Esophagus squamous epithelium (tissue), 5 donors: ENCODE measurements around the gene CCDC71L. TPM values are rescaled to one million over a fixed set of nuclear protein-coding genes. Genes with fewer than 3 reads are reported as not detected.

Source experiments
- DNase-seq: peaks from one replicate; lab custom pipeline; 2025; lab: John Stamatoyannopoulos, UW
- H3K27ac ChIP-seq, 4 donors: fragments of 200-600 bp; sonication (generic); one replicate each; pipeline ENCODE4 v1.5.1; 2016 to 2019; ENCODE audit warnings: mild to moderate bottlenecking in 1 of 4
- H3K27me3 ChIP-seq, 4 donors: fragments of 200-600 bp; sonication (generic); 1 replicate in 3 of 4; 2 replicates in 1 of 4; pipeline versions ENCODE4 v1.5.1 to v1.6.0; 2017 to 2021; ENCODE audit warnings: antibody characterized with exemption in 1 of 4
- H3K36me3 ChIP-seq, 3 donors: fragments of 200-600 bp; sonication (generic); one replicate each; pipeline ENCODE4 v1.5.1; 2016 to 2019
- H3K4me1 ChIP-seq, 3 donors: fragments of 200-600 bp; sonication (generic); one replicate each; pipeline ENCODE4 v1.5.1; 2017 to 2019
- H3K4me3 ChIP-seq, 4 donors: fragments of 200-600 bp; sonication (generic); 1 replicate in 3 of 4; 2 replicates in 1 of 4; pipeline ENCODE4 v1.5.1; 2016 to 2019; ENCODE audit warnings: mild to moderate bottlenecking in 2 of 4, moderate library complexity in 1 of 4
- H3K9me3 ChIP-seq, 3 donors: fragments of 200-600 bp; sonication (generic); one replicate each; pipeline ENCODE4 v1.5.1; 2016 to 2019
- CTCF ChIP-seq, 6 experiments: fragments of 450-650 bp in 4 of 6; fragments of 200-600 bp in 2 of 6; sonication (generic) in 2 of 6; IDR thresholded peaks; one replicate each; pipeline ENCODE4 v1.5.1; 2016 to 2019; ENCODE audit warnings: antibody characterized with exemption in 6 of 6, mild to moderate bottlenecking in 4 of 6, moderate library complexity in 4 of 6
- POLR2A ChIP-seq, 4 donors: fragments of 450-650 bp; IDR thresholded peaks; one replicate each; pipeline ENCODE4 v1.6.1; 2017; ENCODE audit warnings: antibody characterized with exemption in 4 of 4, mild to moderate bottlenecking in 4 of 4, moderate library complexity in 3 of 4
- WGBS, 2 donors: methylation state at CpG; one replicate each; pipeline ENCODE4 v1.1.5; 2018; 5-methylcytosine and 5-hydroxymethylcytosine counted together
- intact Hi-C: fragments of 100-400 bp; cut with DNase I; formaldehyde crosslinking; loops from one replicate; pipeline ENCODE4 v1.15.0; 2022
- total RNA-seq, 4 donors: library from RNA; depleted of rRNA; stranded (reverse); fragments of >200 nt; gene quantifications; one replicate each; pipeline ENCODE4 v1.1.0, GENCODE V29; 2016
- donor health status: DM: yes; HTN: yes; CAD: no.

CCDC71L gene
- total RNA-seq, 4 donors from 2014 or later = 3.3 to 19.5 (median 4.8) TPM

DNA sequence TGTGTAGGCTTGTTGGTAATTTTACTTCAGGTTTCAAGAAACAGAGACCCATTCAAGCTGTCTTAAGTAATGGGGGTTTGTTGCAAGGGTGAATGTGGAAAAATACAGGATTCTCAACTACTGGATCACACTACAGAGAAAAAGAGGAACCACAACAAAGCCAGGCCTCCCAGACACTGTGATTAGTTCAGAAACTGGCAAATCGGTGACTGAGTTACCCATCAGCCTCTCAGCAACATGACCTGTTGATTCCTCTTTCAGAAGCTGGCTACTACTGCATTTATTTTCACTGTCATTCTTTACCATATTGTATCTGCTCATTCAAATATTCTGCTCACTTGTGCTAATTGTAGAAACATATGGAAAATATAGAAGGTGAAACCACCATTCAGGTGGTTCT lies 16.0 kb downstream of the CCDC71L start:
- no peaks in the 10 kb centered on the region for H3K36me3 ChIP-seq
- no peak overlapping the region for H3K27ac ChIP-seq
- TF ChIP-seq CTCF (IDR thresholded peaks at IDR 0.05) (no peak), POLR2A (IDR thresholded peaks at IDR 0.05) (no peak)
- no peaks in the 10 kb centered on the region for H3K27me3 ChIP-seq
- 58 to 81% methylated on average over 1 of the region's 1 CpG for WGBS, 2 donors
- intact Hi-C loops = no loop called here
- no peaks in the 10 kb centered on the region for H3K9me3 ChIP-seq
- H3K4me3 ChIP-seq = no peak overlapping the region
- no peak for DNase-seq
- no peaks in the 10 kb centered on the region for H3K4me1 ChIP-seq

GRCh38 chr7:106643216-106644000 lies 17.6 kb downstream of the CCDC71L start:
- TF ChIP-seq CTCF (IDR thresholded peaks at IDR 0.05) (no peak), POLR2A (IDR thresholded peaks at IDR 0.05) (no peak)
- Histone ChIP-seq H3K27me3 (no peaks in the 10 kb centered on the region), H3K4me1 (no peaks in the 10 kb centered on the region), H3K36me3 (no peaks in the 10 kb centered on the region), H3K4me3 (no peak overlapping the region), H3K9me3 (no peaks in the 10 kb centered on the region), H3K27ac (no peak overlapping the region)
- DNase-seq = no peak
- WGBS, 2 donors = 32 to 48% methylated on average over 2 of the region's 2 CpGs
- intact Hi-C loops = no loop called here

DNA sequence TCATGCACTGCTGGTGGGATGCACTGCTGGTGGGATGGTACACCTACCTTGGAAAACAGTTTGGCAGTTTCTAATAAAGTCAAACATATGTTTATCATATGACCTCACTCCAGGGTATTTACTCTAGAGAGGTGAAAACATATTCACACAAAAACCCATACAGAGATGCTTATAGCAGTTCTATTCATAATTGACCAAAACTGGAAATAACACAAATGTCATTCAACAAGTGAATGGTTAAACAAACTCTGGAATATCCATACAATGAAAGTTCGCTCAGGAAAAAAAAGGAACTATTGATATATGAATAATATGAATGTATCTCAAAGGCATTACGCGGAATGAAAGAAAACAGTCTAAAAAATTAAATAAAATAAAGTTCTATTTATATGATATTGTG lies 19.5 kb downstream of the CCDC71L start:
- WGBS, 2 donors = 78 to 94% methylated on average over 3 of the region's 3 CpGs

GRCh38 chr7:106640368-106641141 lies 20.4 kb downstream of the CCDC71L start:
- Histone ChIP-seq H3K36me3 (no peaks in the 10 kb centered on the region), H3K27me3 (no peaks in the 10 kb centered on the region), H3K4me3 (no peak overlapping the region), H3K27ac (no peak overlapping the region), H3K9me3 (no peaks in the 10 kb centered on the region), H3K4me1 (no peaks in the 10 kb centered on the region)
- no peak for DNase-seq
- intact Hi-C loops = no loop called here
- 23 to 29% methylated on average over 3 of the region's 3 CpGs for WGBS, 2 donors
- TF ChIP-seq CTCF (IDR thresholded peaks at IDR 0.05) = no peak
- no peak for TF ChIP-seq POLR2A (IDR thresholded peaks at IDR 0.05)

More for the DNA sequence above, 19.5 kb downstream of the CCDC71L start:
- Histone ChIP-seq H3K27me3 (no peaks in the 10 kb centered on the region), H3K9me3 (no peaks in the 10 kb centered on the region), H3K36me3 (no peaks in the 10 kb centered on the region), H3K27ac (no peak overlapping the region), H3K4me3 (no peak overlapping the region), H3K4me1 (no peaks in the 10 kb centered on the region)
- intact Hi-C loops = no loop called here
- no peak for DNase-seq
- TF ChIP-seq CTCF (IDR thresholded peaks at IDR 0.05) = no peak
- no peak for TF ChIP-seq POLR2A (IDR thresholded peaks at IDR 0.05)
